HG03565 (cell line): ENCODE data around the gene S100A16.

Source experiments
- ATAC-seq: cut with Tn5 transposase; IDR thresholded peaks from one replicate; pipeline ENCODE4 v1.9.1; 2021; ENCODE audit warnings: mild to moderate bottlenecking, moderate library complexity; ENCODE audit not compliant: unreplicated experiment

The S100A16 gene

DNA sequence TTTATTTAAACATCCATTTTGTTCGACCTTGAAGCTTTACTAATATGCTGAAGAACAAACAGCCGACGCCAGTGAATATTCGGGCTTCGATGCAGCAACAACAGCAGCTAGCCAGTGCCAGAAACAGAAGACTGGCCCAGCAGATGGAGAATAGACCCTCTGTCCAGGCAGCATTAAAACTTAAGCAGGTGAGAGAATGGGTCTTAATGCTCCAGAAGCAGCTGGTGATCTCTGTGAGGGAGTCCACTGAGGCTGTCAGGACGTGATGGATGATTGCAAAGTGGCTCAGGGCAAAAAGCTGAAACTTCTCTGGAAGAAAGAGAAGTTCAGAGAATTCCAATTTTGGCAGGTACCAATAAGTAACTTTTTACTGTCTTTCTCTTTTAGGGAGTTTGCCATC is 25.3 kb upstream of the S100A16 start:
- ATAC-seq: no peak

DNA sequence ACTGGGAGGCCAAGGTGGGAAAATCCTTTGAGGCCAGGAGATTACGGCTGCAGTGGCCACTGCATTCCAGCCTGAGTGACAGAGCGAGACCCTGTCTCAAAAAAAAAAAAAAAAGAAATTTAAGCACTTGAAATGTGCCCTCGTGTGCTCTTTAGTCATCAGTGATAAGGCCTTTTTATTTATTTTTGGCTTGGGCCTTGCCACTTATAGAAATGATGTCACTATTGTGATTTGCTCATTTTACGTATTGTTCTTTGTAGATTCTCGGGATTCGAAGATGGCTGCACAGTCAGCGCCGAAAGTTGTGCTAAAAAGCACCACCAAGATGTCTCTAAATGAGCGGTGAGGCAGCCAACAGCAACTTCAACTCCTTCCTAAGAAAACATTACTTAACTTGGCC is 23.4 kb upstream of the S100A16 start:
- ATAC-seq: no peak

DNA sequence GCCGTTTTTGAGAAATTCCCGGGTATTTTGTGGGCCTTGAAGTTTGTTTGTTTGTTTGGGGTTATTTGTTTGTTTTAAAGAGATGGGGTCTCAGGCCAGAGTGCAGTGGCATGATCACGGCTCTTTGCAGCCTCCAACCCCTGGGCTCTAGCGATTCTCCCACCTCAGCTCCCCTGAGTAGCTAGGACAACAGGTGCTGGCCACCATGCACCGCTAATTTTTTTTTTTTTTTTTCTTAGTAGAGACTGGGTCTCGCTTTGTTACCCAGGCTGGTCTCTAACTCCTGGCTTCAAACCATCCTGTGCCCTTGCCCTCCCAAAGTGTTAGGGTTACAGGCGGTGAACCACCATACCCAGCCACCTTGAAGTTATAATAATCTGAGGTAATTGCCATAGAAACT is 22.9 kb upstream of the S100A16 start:
- ATAC-seq: no peak

DNA sequence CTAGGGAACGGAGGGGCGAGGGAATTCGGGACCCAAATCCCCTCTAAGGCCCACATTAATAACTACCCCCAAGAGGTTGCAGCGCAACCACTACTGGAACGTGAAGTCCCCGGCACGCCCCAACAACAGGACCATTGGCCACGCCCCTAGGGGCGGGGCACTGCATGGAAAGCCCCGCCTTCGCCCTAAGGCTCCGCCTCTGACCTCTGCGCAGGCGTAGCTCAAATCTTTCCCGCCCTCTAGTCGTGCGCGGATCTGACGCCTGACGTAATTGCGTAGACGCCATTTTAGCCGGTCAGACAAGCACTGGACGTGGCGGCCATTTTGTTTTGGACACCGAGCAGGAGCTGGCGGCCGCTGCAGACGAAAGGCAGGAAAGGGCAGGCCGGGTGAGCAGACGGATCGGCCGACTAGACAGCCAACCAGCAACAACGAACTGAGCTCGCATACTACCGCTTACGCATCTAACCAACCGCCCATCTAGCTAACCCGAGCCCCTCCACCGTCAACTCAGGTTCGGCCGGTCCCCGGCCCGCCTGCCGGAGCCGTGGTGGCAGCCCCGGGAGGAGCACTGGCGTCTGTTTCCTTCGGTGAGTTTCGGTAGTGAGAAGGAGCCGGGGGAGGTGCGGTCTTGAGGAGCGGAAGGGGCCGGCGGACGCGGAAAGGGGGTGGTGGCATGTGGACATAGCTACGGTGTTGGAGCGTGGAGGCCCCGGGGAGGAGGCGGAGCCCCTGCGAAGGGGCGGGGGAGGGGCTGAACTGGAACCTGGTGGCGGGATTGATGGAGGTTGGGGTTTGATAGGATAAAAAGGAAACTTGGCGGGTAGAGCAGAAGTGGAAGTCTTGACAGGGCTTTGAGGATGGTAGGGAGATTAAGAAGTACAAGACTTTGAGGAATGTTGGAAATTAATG is 21.1 kb upstream of the S100A16 start, which contains the start of gene CHTOP:
Gene CHTOP, plus strand, starts transcription at position 313 of the 912 bp plus-strand sequence. CDS start 2,523 bp downstream, outside the sequence.
- ATAC-seq: peak; percentile 95

DNA sequence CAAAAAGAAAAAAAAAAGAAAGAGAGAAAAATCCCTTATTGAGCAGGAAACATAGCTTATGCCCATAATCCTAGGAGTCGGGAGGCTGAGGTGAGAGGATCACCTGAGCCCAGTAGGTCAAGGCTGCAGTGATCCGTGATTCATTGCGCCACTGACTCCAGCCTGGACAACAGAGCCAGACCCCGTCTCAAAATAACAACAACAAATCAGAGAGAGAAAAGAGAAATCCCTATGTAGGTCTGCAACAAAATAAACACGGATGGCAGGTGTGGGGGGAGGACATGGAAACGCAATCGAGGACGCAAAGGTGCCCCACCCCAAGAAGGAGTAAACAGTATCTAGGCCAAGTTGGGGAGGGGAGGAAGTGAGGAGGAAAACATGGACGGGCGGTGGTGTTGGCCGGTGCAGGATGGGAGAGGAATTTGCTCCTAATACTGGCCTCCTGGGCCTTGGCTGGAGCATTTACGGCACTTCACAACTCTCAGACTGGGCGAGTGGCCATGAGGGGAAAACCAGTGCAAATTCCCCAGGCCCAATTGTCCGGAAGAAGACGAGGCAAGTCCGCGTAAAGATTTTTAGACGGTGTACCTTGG is 20.3 kb upstream of the S100A16 start:
- no peak for ATAC-seq

DNA sequence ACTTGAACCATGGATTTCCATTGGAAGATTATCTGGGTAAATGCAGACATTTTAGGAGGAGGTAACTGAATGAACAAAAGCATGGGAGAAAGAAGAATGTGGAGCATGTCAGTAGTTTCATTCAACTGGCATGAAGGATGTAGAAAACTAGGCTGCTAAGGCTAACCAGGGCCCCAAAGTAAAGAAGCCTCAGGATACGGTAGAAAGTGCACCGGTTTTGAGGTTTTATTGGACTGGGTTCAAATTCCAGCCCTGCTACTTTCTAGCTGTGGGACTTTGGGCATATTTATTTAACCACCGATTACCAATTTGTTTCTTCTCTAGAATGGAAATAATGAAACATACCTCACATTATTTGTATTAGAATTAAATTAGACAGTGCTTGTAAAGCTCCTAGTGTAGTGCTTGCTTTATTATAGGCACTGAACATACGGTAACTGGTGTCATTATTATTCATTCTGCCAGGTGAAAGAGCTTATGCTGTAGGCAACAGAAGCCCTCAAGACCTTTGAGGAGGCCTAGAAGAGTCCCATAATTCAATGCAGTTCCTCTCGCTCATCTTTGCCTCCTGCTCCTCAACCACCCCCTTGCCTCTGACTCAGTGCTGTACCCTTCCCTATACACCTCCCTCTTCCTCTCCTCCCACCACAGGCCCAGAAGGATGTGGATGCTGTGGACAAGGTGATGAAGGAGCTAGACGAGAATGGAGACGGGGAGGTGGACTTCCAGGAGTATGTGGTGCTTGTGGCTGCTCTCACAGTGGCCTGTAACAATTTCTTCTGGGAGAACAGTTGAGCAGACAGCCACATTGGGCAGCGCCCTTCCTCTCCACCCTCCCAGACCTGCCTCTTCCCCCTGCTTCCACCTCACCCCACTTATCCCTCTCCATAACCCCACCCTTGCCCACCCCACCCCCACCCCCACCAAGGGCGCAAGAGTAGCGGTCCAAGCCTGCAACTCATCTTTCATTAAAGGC is 18.4 kb upstream of the S100A16 start:
- ATAC-seq: no peak

DNA sequence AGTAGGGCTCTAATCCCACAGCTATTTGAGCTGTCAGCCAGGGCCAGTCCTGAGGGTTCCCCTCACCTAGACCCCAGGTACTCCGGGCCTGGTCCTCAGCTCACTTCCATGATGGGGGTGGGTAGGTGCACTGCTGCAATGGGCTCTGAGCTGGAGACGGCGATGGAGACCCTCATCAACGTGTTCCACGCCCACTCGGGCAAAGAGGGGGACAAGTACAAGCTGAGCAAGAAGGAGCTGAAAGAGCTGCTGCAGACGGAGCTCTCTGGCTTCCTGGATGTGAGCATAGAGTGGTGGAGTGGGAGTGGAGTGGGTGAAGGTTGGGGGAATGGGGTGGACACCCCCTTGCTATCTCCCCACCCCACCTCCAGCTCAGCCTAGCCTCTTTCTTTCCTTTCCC is 17.4 kb upstream of the S100A16 start:
- ATAC-seq: no peak

DNA sequence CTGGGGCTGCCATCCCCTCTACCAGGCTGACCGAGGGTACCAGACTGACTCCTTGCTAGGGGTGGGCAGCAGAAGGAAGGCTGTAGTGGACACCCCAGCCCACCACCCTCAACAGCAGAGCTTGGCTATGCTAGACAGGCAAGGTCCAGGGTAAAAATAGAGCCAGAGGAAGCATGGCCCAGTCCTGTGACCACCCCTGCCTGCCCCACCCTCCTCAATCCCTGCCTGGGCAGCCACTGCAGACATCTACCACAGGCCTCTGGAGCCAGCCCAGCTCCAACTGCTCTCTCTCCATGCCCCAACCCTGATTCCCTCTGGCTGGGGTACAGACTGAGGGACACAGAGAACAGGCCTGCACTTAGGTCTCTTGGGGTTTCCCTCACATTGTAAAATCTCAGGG is 17.0 kb upstream of the S100A16 start:
- no peak for ATAC-seq

DNA sequence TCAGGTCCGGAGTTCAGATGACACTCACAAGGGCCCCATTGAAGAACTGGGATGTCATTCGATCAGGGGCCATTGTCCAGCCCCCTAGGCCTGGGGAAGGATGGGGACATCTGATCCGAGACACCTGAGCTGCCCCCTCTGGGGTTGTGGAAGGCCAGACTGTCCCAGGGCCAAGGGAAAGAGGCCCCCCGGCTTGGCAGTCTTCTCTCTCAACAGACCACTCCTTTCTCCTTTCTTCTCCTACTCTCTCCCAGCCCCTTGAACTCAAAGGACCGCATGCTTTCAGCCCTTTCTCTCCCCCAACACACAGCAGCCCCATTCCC is 16.4 kb upstream of the S100A16 start:
- no peak for ATAC-seq

DNA sequence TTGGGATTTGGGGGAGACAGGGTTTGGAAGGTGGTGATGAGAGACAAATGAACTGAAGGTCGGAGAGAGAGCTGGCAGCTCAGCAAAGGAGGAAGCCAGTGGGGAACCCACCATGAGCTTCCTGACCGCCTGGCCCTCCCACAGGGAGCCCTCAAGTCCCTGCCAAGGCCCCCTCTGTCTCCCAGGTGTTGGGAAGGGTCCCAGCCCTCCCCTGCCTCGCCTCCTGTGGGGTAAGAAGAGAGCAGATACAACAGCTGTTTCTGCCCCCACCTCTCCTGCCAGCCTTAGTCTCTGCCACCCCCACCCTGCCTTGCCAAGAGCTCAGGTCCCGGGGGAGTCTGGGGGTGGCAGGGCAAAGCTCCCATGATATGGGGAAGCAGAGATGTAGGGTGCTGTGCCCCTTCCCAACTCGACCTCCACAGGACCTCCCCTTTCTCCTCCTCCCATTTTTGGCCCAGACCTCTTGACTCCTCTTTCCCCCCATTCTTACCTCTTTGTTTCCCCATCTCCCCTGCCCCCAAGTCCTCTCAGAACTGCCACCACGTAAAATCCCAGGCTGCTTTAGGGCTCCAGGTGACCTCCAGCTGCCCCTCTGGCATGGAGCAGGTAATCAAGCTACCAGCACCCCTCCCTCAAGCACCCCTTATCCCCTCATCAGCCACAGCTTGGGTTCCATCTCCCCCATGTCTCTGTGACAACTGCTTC is 15.9 kb upstream of the S100A16 start:
- no peak for ATAC-seq

DNA sequence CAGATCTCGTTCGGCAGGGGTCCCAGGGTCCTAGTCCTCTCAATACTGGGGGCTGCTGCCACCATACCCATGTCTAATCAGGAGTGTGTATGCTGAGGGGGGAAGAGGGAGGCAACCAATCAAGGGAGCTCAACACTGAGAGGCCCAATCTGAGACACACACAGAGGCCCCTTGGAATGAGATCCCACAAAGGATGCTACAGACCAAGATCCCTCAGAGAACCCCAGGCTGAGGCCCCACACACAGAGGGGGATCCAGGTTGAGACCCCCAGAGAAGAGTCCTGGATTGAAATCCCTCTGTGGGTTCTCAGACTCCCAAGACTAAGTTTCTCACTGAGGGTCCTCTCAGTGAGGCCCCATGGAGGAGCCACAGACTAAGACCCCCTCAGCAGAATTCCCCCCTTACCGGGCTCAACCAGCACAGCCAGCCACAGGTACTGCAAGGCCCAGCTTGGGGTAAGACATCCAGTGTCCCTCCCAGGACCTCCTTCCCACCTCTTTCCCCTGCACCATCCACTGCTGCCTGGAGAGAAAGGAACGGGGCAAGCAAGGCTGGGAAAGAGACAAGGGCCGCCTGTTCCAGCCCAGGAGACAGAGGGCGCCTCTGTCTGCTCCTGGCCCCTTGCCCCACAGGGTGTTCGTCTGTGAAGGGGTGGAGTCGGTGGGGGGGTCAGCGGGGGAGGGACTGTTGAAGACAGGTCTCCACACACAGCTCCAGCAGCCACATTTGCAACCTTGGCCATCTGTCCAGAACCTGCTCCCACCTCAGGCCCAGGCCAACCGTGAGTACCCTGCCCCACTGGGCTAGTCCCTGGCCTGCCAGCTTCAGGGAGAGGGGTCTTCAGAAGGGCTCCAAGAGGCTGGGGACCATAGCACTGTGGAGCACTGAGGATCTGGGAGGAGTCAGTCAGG is 15.0 kb upstream of the S100A16 start, which contains the start of gene S100A1:
Gene S100A1, plus strand, starts transcription at position 720 of the 912 bp plus-strand sequence. CDS start 2,088 bp downstream, outside the sequence.
- ATAC-seq: no peak

DNA sequence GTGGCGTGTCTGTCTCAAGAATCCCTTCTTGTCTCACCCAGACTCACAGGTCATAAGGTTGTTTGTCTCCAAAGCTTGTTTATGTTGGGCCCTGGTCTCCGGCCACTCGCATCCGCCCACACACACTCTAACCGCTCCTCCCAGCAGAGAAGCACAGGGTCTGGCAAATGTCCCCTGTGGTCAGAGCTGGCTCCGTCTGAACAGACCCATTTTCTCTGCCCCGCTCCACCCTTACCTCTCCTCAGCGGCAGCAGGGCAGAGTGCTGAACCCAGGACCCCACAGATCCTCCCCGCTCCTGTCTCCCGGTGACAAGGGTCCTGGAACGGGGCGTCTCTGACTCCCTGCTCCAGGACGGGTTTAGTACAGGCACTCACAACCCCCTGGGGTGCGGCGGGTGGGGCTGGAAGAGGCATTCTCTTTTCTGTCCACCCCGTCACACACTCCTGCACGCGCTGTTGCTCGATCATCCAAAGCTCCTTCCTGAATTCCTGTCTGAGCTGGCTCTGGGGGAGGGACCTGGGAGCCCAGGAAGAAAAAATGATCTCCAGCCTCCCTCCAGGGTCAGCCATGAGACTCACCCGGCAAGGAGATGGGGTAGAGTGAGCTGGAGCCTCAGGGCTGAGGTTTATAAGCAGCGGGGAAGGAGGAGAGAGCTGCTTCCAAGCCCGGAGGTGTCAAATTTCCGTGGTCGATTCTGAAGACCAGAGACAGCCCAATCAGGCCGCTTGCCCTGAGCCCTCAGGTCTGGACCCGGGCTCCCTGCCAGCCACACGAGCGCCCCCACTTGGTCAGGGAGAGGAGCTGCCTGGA is 14.2 kb upstream of the S100A16 start, which contains the start of gene S100A13:
Gene S100A13, minus strand, starts transcription at position 602 of the 811 bp plus-strand sequence. CDS start 1,033 bp downstream, outside the sequence.
- no peak for ATAC-seq

DNA sequence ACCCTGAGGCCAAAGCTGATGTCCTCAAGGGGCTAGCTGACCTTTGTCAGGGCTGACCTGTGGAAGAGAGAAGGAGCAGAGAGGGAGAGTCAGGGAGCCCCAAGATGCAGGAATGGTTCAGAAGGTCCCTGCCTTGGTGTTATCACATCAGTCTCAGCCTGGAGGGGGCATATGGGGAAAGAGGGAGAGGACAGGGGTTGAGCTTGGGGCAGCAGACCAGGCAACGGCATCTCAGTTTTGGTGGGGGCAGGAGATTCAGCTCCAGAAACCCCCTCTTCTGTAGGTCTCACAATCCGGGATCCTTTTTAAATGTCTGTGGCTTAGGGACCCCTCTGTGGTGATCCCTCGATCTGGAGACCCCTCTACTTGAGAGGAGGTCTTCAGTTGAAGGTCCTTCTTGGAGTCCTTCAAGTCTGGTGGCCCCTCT is 13.6 kb upstream of the S100A16 start:
- ATAC-seq: no peak

DNA sequence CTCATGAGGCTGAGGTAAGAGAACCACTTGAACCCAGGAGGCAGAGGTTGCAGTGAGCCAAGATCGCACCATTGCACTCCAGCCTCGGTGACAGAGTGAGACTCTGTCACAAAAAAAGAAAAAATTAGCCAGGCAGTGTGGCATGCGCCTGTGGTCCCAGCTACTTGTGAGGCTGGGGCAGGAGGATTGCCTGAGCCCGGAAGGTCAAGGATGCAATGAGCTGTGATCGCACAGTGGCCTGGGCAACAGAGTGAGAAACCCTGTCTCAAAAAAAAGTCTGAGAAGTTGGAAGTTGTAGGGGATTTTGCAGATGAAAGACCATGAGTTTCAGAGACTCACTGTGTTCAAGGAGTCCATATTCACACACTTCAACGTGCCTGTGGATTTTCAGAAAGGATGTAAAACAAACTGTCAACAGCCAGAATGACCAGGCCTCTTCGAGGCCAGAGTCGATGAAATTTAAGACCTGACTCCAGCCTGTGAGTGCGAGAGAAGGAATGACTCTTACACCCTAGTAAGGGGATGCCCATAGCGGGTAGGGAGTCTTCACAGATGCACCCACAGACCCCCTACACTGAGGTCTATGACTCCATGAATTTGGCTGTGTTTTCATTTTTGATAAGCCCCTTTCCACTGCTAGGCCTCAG is 12.2 kb upstream of the S100A16 start:
- ATAC-seq: no peak

DNA sequence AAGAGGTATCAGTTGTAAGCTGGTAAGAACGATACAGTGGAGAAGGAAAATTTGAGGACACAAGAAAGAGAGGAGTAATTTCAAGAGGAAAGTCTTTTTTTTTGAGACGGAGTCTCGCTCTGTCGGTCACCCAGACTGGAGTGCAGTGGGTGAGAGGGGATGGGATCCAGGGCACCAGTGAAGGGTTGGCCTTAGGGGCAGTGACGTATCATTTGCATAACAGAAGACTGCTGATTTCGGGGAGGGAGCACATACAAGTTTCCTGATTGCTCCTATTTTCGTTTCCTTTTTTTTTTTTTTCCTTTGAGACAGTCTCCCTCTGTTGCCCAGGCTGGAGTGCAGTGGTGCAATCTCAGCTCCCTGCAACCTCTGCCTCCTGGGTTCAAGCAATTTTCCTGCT is 10.2 kb upstream of the S100A16 start:
- no peak for ATAC-seq

DNA sequence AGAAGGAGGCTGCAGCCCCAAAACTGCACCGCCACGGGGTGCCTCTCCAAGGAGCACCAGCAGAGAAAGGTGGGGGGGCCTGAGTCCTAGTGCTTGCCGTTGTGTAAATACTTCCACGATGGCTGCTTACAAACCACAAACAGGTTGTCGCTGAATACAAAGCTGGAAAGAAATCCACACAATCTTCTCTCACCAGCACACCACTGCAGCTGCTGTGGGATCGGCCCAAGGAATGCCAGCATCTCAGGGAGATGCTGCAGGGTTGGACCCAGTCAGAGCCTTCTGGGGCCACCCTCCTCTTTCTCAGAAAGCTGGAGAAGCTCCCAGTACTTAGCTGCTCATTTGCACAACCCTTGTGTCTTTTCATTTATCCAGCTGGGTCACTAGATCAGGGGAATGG is 6.2 kb upstream of the S100A16 start:
- no peak for ATAC-seq

DNA sequence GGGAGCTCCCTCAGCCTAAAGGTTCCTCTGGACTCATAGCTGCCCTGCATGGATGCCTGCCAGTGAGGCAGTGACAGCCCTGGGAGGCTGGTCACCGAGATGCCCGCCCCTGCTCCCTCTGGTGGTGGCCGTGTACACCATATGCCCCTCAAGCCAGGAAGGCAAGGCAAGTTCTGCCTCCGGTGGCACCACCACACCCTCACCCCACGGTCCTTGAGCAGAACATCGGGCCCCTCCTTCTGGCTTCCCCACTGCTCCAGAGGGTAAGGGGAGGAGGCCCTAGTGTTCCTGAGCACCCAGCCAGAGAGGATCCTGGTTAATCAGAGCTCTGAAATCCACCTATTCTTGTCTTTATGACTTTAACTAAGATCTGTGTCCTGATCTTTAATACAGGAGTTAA is 4.7 kb upstream of the S100A16 start:
- no peak for ATAC-seq

DNA sequence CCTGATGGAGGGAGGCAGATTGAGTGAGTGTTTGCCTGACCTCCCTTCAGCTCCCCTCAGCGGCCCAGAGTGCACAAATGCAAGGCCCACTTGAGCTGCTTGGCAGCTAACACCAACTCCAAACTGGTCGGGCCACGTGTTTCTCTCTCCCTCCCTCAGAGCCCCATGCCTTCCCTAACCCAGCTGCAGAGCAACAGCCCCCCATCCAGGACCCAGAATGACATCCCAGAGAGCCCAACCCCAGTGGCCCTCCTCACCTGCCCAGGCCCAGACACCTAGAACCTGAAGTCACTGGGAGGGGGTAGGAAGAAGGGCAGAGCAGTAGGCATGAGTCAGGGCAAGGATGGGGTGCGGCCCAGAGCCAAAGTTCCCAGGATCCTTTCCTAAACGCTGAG is 4.0 kb upstream of the S100A16 start:
- no peak for ATAC-seq
